ENCODE results near the gene FRMD3.

Gene FRMD3

GRCh38 chr9:83285445-83286225, 252.6 kb downstream of the FRMD3 start:
- in situ Hi-C loops (cut with MboI; ENCODE audit: low sequenced_read_pairs, unreplicated experiment) = no loop called here
- no peak for TF ChIP-seq CTCF (IDR thresholded peaks at IDR 0.05; ENCODE audit: borderline replicate concordance, control extremely low read depth, extremely low read depth, insufficient read depth, missing control alignments)
- DNase-seq (ENCODE audit: low spot score) = no peak

- in situ Hi-C loops (cut with MboI; ENCODE audit: low sequenced_read_pairs, unreplicated experiment) = no loop called here
- no peak for DNase-seq (ENCODE audit: low spot score)
Measured at GRCh38 chr9:83284746-83285145, 253.5 kb downstream of the FRMD3 start.

GRCh38 chr9:83283528-83283927, 254.7 kb downstream of the FRMD3 start:
- TF ChIP-seq CTCF (IDR thresholded peaks at IDR 0.05; ENCODE audit: borderline replicate concordance, control extremely low read depth, extremely low read depth, insufficient read depth, missing control alignments) = no peak
- no peak for DNase-seq (ENCODE audit: low spot score)
- in situ Hi-C loops (cut with MboI; ENCODE audit: low sequenced_read_pairs, unreplicated experiment) = no loop called here

More at GRCh38 chr9:83284746-83285145, 253.5 kb downstream of the FRMD3 start:
- TF ChIP-seq CTCF (IDR thresholded peaks at IDR 0.05; ENCODE audit: borderline replicate concordance, control extremely low read depth, extremely low read depth, insufficient read depth, missing control alignments) = no peak

GRCh38 chr9:83281306-83282255, 256.6 kb downstream of the FRMD3 start:
- DNase-seq (ENCODE audit: low spot score) = no peak
- no peak for TF ChIP-seq CTCF (IDR thresholded peaks at IDR 0.05; ENCODE audit: borderline replicate concordance, control extremely low read depth, extremely low read depth, insufficient read depth, missing control alignments)
- in situ Hi-C loops (cut with MboI; ENCODE audit: low sequenced_read_pairs, unreplicated experiment) = no loop called here

- no peak for TF ChIP-seq CTCF (IDR thresholded peaks at IDR 0.05; ENCODE audit: borderline replicate concordance, control extremely low read depth, extremely low read depth, insufficient read depth, missing control alignments)
- DNase-seq (ENCODE audit: low spot score) = no peak
- in situ Hi-C loops (cut with MboI; ENCODE audit: low sequenced_read_pairs, unreplicated experiment) = no loop called here
Measured at GRCh38 chr9:83280790-83281189, 257.4 kb downstream of the FRMD3 start.

GRCh38 chr9:83280268-83280667, 257.9 kb downstream of the FRMD3 start:
- in situ Hi-C loops (cut with MboI; ENCODE audit: low sequenced_read_pairs, unreplicated experiment) = no loop called here
- no peak for TF ChIP-seq CTCF (IDR thresholded peaks at IDR 0.05; ENCODE audit: borderline replicate concordance, control extremely low read depth, extremely low read depth, insufficient read depth, missing control alignments)
- no peak for DNase-seq (ENCODE audit: low spot score)
